K562 (cell line): ENCODE data around the gene PPP3CB. TPM values are rescaled to one million over a fixed set of nuclear protein-coding genes. Genes with fewer than 3 reads are reported as not detected.

Experiments used
- AFF1 ChIP-seq, 2 experiments: fragments of 450-650 bp; IDR thresholded peaks; 2 replicates each; pipeline ENCODE4 v1.6.1; 2018; ENCODE audit warnings: mild to moderate bottlenecking in 2 of 2, low read depth in 1 of 2; ENCODE audit not compliant: partially characterized antibody in 2 of 2
- DPF2 ChIP-seq: fragments of 450-650 bp; IDR thresholded peaks from 2 replicates; pipeline ENCODE4 v1.6.1; 2016
- GTF2F1 ChIP-seq: IDR thresholded peaks from 2 replicates; pipeline ENCODE4 v1.6.1; 2011; ENCODE audit warnings: low read depth, low read length, improper control_type of control experiment
- IRF9 ChIP-seq: fragments of 450-650 bp; IDR thresholded peaks from 2 replicates; pipeline ENCODE4 v1.6.1; 2016; ENCODE audit warnings: missing biosample characterization, missing genetic modification characterization
- MITF ChIP-seq: IDR thresholded peaks from 2 replicates; pipeline ENCODE4 v1.6.1; 2014; ENCODE audit warnings: antibody characterized with exemption
- NBN ChIP-seq: fragments of 450-650 bp; IDR thresholded peaks from 2 replicates; pipeline ENCODE4 v1.6.1; 2016; ENCODE audit warnings: low read depth, mild to moderate bottlenecking
- PHB2 ChIP-seq: fragments of 450-650 bp; IDR thresholded peaks from 2 replicates; pipeline ENCODE4 v1.6.1; 2017; ENCODE audit warnings: low read depth
- PHF21A ChIP-seq: fragments of 450-650 bp; IDR thresholded peaks from 2 replicates; pipeline ENCODE4 v1.6.1; 2017; ENCODE audit warnings: low read depth, borderline replicate concordance
- POLR2AphosphoS2 ChIP-seq: IDR thresholded peaks from 2 replicates; pipeline ENCODE4 v1.6.1; 2012; ENCODE audit warnings: low read length, improper control_type of control experiment
- TAF15 ChIP-seq: fragments of 200-400 bp; formaldehyde crosslinking; IDR thresholded peaks from 2 replicates; pipeline ENCODE4 v1.6.1; 2017; ENCODE audit warnings: mild to moderate bottlenecking, low read depth, low read length, moderate library complexity
- TFAP4 ChIP-seq: sonication (generic); formaldehyde crosslinking; IDR thresholded peaks from 2 replicates; pipeline ENCODE4 v1.8.0; 2022; ENCODE audit warnings: missing genetic modification reagents, mild to moderate bottlenecking, moderate library complexity, borderline replicate concordance
- THAP7 ChIP-seq: fragments of 250-450 bp; sonication (Bioruptor Pico); IDR thresholded peaks from 2 replicates; pipeline ENCODE4 v1.5.0; 2021
- ZC3H8 ChIP-seq: fragments of 450-650 bp; IDR thresholded peaks from 2 replicates; pipeline ENCODE4 v1.6.1; 2017
- ZNF212 ChIP-seq: fragments of 450-650 bp; formaldehyde crosslinking; IDR thresholded peaks from 2 replicates; pipeline ENCODE4 v1.4.0; 2020; ENCODE audit warnings: mild to moderate bottlenecking
- ZNF589 ChIP-seq: fragments of 200-800 bp; sonication (Bioruptor generic); IDR thresholded peaks from 2 replicates; pipeline ENCODE4 v1.6.1; 2016; ENCODE audit warnings: low read depth, missing genetic modification characterization, missing compliant biosample characterization
- ZSCAN29 ChIP-seq: fragments of 450-650 bp; IDR thresholded peaks from 2 replicates; pipeline ENCODE4 v1.6.1; 2017
- polyA plus RNA-seq, 8 experiments: library from polyadenylated mRNA; depleted of rRNA in 4 of 8; stranded (reverse) in 5 of 8; unstranded in 3 of 8; fragments of >200 nt; fragmentation: Nextera tagmentation in 2 of 8; fragmentation: Illumina TruSeq in 1 of 8; extraction: Ambion mirVana in 2 of 8; extraction: Trizol in 1 of 8; gene quantifications; 2 replicates each; pipeline versions ENCODE4 v1.2.1 to v1.2.3, GENCODE V29; 2011 to 2014; ENCODE audit warnings: inconsistent platforms in 1 of 8, missing spikeins in 1 of 8
- total RNA-seq, 7 experiments: library from RNA; depleted of rRNA in 6 of 7; stranded (reverse); fragments of >200 nt in 6 of 7; fragmentation: Illumina TruSeq in 2 of 7; extraction: Trizol in 2 of 7; gene quantifications; 2 replicates each; pipeline versions ENCODE4 v1.2.1 to v1.2.3, GENCODE V29; 2011 to 2021; ENCODE audit warnings: low replicate concordance in 1 of 7

The PPP3CB gene
- total and polyA plus RNA-seq, 9 of the 15 experiments (the other 6 are each of a cell fraction or from before 2014, with no cell fraction given), result 9.6 to 27.6 (median 17.8) TPM

- TF ChIP-seq DPF2, result peak; percentile 55; the same call in 1 of the 2 replicates
- no peak for TF ChIP-seq TFAP4 (CRISPR knock-in tag)
- 0 out of 2 replicates have a peak, but pooled peaks have one; percentile 73 for TF ChIP-seq ZNF589 (CRISPR knock-in tag)
- TF ChIP-seq ZC3H8, result no peak
- no peak for TF ChIP-seq PHF21A
- no peak for TF ChIP-seq NBN
- TF ChIP-seq IRF9, result peak; percentile 66
- no peak for TF ChIP-seq ZSCAN29
- no peak for TF ChIP-seq PHB2
- no peak for TF ChIP-seq GTF2F1
- TF ChIP-seq AFF1 (IDR thresholded peaks at IDR 0.05; ENCODE audit: low read depth in 1 of 2, partially characterized antibody in 2 of 2), result no peak
- no peak for TF ChIP-seq POLR2AphosphoS2
- no peak for TF ChIP-seq THAP7 (CRISPR knock-in tag)
- TF ChIP-seq TAF15, result no peak
- TF ChIP-seq ZNF212, result no peak
- no peak for TF ChIP-seq MITF
These were observed 36.0 kb downstream of the PPP3CB start (continued) for GRCh38 chr10:73459683-73460314.
